ENCODE measurements around the gene FBF1.

The FBF1 gene

DNA sequence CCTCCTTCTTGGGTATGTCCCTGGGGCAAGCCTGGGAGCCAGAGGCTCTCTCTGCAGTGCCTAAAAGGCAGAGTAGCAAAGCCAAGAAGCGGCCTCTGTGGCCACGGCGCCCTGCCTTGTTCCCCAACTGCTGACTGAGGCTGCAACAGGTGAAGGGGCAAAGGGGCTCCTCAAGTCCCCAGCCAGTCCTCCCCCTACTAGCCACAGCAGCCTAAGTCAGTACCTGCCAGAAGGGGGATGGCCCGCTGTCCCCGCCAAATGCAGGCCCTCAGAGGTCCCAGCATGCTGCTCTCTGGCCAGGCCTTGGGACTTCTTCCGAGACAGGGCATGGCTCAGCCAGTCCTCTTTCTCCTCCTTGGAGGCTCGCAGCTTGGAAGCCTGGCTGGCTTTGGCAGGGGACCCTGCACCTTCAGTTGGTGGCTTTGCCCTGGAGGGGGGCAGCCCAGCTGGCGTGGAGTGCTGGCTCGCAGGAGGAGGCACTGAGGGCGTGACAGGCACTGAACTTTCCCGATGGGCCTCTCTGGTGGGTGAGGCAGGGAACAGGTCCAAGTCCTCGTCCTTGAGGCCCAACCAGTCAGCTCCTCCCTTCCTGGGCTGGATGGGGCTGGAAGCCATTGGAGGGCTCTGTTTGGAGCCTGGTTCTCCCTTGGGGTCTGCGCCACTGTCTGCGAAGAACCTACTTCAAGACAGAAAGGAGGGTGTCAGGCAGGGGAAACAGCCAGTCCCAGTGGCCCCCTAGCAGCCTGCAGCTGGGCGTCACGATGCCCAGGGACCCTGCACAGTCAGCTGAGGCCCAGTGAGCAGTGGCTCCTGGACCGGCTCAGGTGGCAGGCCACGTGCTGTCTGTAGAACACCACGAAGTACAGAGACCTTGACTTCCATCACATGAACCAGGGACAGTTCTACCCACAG, 17.6 kb downstream of the FBF1 start:
- TF ChIP-seq TAF1 (IDR thresholded peaks at IDR 0.05; ENCODE audit: borderline replicate concordance, low read depth, low read length) (no peak), POLR2A (IDR thresholded peaks at IDR 0.05; ENCODE audit: low read depth, low read length) (no peak), POLR2AphosphoS5 (IDR thresholded peaks at IDR 0.05; ENCODE audit: low read depth, low read length) (no peak)
- DNase-seq (ENCODE audit: insufficient read length) (no peak), FAIRE-seq (no peak)

DNA sequence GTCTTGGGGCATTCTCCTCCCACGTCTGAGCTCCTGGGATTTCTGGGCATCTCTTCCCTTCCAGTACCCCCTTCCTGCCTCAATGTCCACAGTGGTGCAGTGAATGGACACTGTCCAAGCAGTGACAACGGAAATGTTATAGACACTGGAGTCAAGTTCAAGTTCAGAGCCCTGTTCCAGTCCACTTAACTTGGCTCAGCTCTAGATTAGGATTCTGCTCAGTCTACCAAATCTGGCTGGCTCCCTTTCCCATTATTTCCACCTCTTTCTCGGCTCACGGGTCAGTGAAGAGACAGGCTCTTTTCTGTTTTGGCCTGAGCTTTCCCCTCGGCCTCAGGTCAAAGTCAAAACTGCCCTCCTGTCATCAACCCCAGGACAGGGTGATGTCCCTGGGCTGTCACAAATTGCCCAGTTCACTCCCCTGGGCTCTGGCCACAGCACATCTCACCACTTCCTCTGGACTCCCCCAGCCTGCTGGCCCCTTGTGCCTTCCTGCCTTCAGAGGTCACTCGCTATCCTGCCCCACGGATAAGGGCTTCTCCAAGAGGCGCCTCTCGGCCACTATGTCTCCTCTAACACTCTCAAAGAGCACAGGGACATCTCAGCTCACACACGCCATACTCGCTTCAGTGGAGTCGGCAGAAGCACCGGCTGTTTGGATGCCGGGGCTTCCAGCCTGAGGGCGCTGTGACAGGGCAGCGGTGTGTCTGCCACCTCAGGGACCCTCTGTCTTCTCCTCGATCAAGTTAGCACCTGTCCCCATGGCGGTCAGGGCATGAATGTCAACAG, 18.5 kb downstream of the FBF1 start:
- TF ChIP-seq POLR2AphosphoS5 (IDR thresholded peaks at IDR 0.05; ENCODE audit: low read depth, low read length) (no peak), TAF1 (IDR thresholded peaks at IDR 0.05; ENCODE audit: borderline replicate concordance, low read depth, low read length) (no peak), POLR2A (IDR thresholded peaks at IDR 0.05; ENCODE audit: low read depth, low read length) (no peak)
- FAIRE-seq (no peak), DNase-seq (ENCODE audit: insufficient read length) (no peak)

DNA sequence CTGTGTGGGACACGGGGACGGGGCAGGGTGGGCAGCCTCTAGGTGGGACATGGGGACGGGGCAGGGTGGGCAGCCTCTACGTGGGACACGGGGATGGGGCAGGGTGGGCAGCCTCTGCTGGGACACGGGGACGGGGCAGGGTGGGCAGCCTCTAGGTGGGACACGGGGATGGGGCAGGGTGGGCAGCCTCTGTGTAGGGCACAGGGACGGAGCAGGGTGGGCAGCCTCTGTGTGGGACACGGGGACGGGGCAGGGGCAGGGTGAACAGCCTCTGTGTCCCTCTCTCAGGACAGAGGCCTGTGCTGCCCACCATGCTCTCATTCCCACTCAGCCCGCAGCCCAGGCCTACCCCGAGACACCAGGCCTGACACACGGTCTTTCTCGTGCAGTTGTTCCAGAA, 19.2 kb downstream of the FBF1 start:
- no peak for DNase-seq (ENCODE audit: insufficient read length)
- TF ChIP-seq TAF1 (IDR thresholded peaks at IDR 0.05; ENCODE audit: borderline replicate concordance, low read depth, low read length) = no peak
- TF ChIP-seq POLR2A (IDR thresholded peaks at IDR 0.05; ENCODE audit: low read depth, low read length) = no peak
- TF ChIP-seq POLR2AphosphoS5 (IDR thresholded peaks at IDR 0.05; ENCODE audit: low read depth, low read length) = no peak
- no peak for FAIRE-seq

DNA sequence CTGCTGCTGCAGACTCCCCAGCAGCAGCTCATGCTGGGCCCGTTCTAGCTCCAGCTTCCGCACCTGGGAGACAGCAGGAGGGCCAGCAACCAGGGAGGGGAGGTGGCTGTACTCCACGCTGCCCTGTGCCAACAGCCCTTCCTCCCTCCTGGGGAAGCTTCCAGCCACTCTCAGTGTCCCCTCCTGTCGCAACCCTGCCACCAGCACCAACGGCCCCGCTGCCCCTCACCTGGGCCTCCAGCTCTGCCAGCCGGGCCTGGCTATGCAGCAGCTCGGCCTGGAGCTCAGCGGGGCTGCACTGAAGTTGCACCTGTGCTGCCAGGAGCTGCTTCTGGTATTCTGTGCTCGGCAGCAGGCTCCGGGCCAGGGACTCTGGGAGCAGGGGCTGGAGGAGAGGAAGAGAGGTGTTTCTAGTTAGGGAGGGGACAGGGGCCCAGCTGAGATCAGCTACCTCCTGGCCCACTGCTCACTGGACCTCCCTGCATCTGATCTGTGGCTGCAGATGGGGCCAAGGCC, 20.7 kb downstream of the FBF1 start:
- TF ChIP-seq POLR2AphosphoS5 (IDR thresholded peaks at IDR 0.05; ENCODE audit: low read depth, low read length) = no peak
- TF ChIP-seq POLR2A (IDR thresholded peaks at IDR 0.05; ENCODE audit: low read depth, low read length) = no peak
- TF ChIP-seq TAF1 (IDR thresholded peaks at IDR 0.05; ENCODE audit: borderline replicate concordance, low read depth, low read length) = no peak
- no peak for DNase-seq (ENCODE audit: insufficient read length)
- no peak for FAIRE-seq

DNA sequence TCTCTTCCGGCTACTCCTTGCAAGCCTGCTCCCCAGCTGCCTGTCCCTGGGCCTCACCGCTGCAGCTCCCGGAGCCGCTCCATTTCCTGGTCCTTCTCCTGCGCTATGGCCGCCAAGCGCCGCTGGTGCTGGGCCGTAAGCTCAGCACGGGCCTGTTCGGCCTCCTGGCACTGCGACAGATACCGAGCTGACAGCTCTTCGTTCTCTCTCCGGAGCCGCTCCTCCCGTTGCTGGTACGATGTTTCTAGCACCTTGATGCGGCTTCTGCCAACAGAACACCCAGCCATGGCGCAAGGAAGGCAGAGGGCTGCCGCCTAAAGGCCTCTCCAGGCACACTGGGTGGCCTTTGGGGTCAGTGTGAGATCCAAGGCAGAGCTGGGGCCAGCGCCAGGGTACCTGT, 21.2 kb downstream of the FBF1 start:
- no peak for TF ChIP-seq POLR2AphosphoS5 (IDR thresholded peaks at IDR 0.05; ENCODE audit: low read depth, low read length)
- no peak for TF ChIP-seq POLR2A (IDR thresholded peaks at IDR 0.05; ENCODE audit: low read depth, low read length)
- TF ChIP-seq TAF1 (IDR thresholded peaks at IDR 0.05; ENCODE audit: borderline replicate concordance, low read depth, low read length) = no peak
- FAIRE-seq (no peak), DNase-seq (ENCODE audit: insufficient read length) (no peak)

DNA sequence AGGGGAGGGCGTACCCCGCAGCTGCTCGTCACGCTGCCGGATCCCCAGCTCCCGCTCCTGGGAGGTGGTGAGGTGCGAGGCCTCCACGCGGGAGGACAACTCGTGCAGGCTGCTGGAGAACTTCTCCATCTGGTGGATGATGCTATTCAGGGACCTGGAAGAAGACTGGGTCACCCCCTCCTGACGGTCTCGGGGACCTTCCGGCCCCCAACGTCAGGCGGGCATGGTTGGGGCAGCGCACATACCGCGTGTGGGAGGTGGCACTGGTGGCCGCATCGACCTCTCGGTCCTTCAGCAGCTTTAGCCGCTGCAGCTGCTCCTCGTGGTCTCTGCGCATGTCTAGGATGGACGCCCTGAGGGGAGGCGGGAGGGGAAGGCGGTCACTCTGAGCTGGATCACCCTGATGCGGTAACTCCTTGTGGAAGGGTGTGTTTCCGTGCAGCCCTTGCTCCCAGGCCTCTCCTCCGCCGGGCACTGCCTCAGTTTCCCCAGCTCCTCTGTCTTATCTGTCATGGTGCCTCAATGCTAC, 22.9 kb downstream of the FBF1 start:
- FAIRE-seq = no peak
- TF ChIP-seq TAF1 (IDR thresholded peaks at IDR 0.05; ENCODE audit: borderline replicate concordance, low read depth, low read length) (no peak), POLR2A (IDR thresholded peaks at IDR 0.05; ENCODE audit: low read depth, low read length) (no peak), POLR2AphosphoS5 (IDR thresholded peaks at IDR 0.05; ENCODE audit: low read depth, low read length) (no peak)
- no peak for DNase-seq (ENCODE audit: insufficient read length)

DNA sequence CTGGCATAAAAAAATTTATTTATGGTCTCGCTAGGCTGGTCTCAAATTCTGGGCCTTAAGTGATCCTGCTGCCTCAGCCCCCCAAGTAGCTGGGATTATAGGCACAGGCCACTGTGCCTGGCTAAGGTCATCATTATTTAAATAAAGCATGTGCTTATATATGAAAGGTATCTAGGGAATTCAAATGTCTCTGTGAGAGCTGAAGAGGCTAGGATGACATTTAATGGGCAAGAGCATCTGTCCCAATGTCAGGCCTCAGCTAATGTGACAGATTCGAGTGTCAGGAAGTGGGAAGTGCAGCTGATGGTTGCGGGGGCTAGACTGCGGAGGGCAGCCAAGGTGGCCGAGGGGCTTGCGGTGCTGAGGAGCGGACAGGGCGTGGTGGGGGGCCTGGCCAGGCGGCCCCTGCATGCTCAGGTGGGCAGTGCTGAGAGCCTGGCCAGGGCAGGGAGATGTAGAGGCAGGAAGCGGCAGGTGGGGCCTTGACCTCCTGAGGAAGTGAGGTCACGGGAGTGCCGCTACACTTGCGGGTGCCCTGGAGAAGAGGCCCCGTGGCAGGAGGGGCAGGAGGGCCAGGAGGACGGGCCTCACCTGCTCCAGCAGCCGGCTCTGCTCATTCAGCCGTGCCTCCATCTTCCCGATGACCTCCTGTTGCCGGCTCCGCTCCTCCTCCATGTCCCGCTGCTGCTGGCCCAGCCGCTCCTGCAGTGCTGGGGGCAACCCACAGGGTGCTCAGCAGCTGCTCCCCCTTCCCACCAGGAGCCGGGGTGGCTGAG, 23.5 kb downstream of the FBF1 start:
- FAIRE-seq (no peak), DNase-seq (ENCODE audit: insufficient read length) (no peak)
- no peak for TF ChIP-seq TAF1 (IDR thresholded peaks at IDR 0.05; ENCODE audit: borderline replicate concordance, low read depth, low read length)
- TF ChIP-seq POLR2A (IDR thresholded peaks at IDR 0.05; ENCODE audit: low read depth, low read length) = no peak
- TF ChIP-seq POLR2AphosphoS5 (IDR thresholded peaks at IDR 0.05; ENCODE audit: low read depth, low read length) = no peak

DNA sequence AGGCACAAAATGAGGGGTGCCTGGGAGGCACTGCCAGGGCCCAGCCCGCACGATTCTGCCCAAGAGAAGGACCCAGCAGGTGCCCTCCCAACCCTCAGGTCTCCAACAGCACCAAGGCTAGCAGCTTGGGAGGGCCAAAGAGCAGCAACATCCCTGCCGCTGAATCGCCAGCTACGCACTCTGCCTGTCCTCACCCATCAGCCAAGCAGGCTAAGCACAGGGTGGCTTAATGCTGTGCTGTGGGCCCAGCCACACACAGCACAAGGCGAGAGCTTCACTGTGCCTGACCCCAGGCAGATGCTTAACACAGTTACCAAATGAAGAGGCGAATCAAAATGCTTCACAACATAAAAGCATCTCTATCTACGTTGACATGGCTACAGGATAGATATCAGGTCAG, 25.6 kb downstream of the FBF1 start:
- no peak for DNase-seq (ENCODE audit: insufficient read length)
- no peak for TF ChIP-seq POLR2A (IDR thresholded peaks at IDR 0.05; ENCODE audit: low read depth, low read length)
- TF ChIP-seq POLR2AphosphoS5 (IDR thresholded peaks at IDR 0.05; ENCODE audit: low read depth, low read length) = no peak
- TF ChIP-seq TAF1 (IDR thresholded peaks at IDR 0.05; ENCODE audit: borderline replicate concordance, low read depth, low read length) = no peak
- no peak for FAIRE-seq

DNA sequence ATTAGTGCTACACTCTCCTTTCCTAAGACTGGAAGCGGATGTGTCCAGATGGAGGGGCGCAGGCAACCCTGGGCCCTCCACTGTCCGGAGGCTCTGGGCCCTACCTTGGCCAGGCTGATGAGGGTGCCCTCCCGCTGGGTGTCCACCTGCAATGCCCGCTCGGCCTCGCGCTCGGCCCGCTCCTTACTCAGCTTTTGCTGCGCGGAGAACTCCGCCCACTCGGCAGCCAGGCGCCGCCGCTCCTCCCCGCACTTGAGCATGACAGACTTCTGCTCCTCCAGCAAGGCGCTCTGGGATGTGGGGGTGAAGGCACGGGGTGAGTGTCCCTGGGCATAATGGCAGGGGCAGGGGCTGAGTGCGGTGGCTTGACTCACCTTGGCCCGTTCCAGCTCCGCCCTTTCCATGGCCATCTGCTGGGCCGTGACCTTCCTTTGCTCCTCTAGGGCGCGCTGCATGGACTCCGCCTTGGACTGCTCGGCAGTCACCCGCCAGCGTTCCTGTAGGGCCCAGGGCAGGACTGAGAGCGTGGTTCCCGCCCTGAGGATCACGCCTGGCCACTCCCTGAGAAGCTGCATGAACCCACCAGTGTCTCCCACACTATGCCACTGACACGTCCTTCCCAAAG, 26.1 kb downstream of the FBF1 start:
- FAIRE-seq (no peak), DNase-seq (ENCODE audit: insufficient read length) (no peak)
- TF ChIP-seq POLR2AphosphoS5 (IDR thresholded peaks at IDR 0.05; ENCODE audit: low read depth, low read length) = no peak
- TF ChIP-seq POLR2A (IDR thresholded peaks at IDR 0.05; ENCODE audit: low read depth, low read length) = no peak
- TF ChIP-seq TAF1 (IDR thresholded peaks at IDR 0.05; ENCODE audit: borderline replicate concordance, low read depth, low read length) = no peak

DNA sequence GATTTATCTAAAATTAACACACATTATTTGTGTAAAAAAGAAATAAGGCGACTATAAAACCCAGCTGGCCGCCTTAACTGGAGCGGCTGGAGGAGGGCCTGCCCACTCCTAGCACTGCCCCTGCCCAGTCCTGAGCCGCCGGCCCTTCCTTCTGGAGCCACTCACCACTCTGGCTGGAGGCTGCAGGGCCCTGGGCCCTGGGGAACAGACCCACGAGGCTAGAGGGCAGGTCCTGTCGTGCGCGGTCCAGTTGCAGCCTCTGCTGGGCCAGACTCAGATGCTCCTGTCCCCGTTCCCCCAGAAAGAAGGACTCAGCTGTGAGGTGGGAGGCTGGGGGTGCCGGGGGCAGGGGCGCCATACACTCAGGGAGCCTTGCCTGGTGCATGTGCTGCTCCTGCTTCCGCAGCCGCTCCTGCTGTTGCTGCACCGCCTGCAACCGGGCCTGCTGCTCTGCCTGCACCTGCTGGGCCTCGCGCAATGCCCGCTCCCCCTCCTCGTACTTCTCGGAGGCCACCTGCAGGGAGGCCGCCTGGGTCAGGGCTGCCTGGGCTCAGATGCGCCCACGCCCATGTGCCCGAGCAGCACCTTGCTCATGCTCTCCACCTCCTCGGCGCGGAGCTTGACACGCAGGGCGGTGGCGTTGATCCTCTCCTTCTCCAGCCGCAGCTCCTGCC, 27.2 kb downstream of the FBF1 start:
- DNase-seq (ENCODE audit: insufficient read length) = no peak
- no peak for TF ChIP-seq TAF1 (IDR thresholded peaks at IDR 0.05; ENCODE audit: borderline replicate concordance, low read depth, low read length)
- TF ChIP-seq POLR2A (IDR thresholded peaks at IDR 0.05; ENCODE audit: low read depth, low read length) = no peak
- no peak for FAIRE-seq
